Left hindlimb (tissue), 1 donor: ENCODE results near the gene SUPT4H1.

Experiments used
- DNase-seq: peaks from one replicate; pipeline ENCODE4 v3.0.0-alpha.2; 2018

The SUPT4H1 gene

GRCh38 chr17:58338841-58339754 lies 12.9 kb downstream of the SUPT4H1 start:
- no peak for DNase-seq

- no peak for DNase-seq
These were observed 13.6 kb downstream of the SUPT4H1 start for GRCh38 chr17:58338454-58338840.

GRCh38 chr17:58337600-58338453 lies 14.2 kb downstream of the SUPT4H1 start:
- DNase-seq, result peak; percentile 69

- DNase-seq, result no peak
These were observed 14.8 kb downstream of the SUPT4H1 start for GRCh38 chr17:58337210-58337599.

- DNase-seq, result no peak
These were observed 15.4 kb downstream of the SUPT4H1 start for GRCh38 chr17:58336456-58337209.

- no peak for DNase-seq
These were observed 16.1 kb downstream of the SUPT4H1 start for GRCh38 chr17:58335779-58336455.

- no peak for DNase-seq
These were observed 16.8 kb downstream of the SUPT4H1 start for GRCh38 chr17:58335061-58335731.

GRCh38 chr17:58334661-58335060 lies 17.3 kb downstream of the SUPT4H1 start:
- no peak for DNase-seq

- DNase-seq, result no peak
These were observed 17.7 kb downstream of the SUPT4H1 start for GRCh38 chr17:58334256-58334655.

- no peak for DNase-seq
These were observed 18.2 kb downstream of the SUPT4H1 start for GRCh38 chr17:58333736-58334207.

- DNase-seq, result no peak
These were observed 18.9 kb downstream of the SUPT4H1 start for GRCh38 chr17:58332778-58333735.

GRCh38 chr17:58331815-58332777 lies 19.9 kb downstream of the SUPT4H1 start:
- DNase-seq, result no peak

- no peak for DNase-seq
These were observed 20.8 kb downstream of the SUPT4H1 start for GRCh38 chr17:58330997-58331814.

GRCh38 chr17:58330538-58330996 lies 21.4 kb downstream of the SUPT4H1 start:
- DNase-seq, result no peak

GRCh38 chr17:58329810-58330537 lies 22.0 kb downstream of the SUPT4H1 start:
- no peak for DNase-seq

- DNase-seq, result peak; percentile 28
These were observed 22.8 kb downstream of the SUPT4H1 start for GRCh38 chr17:58329035-58329809.
